ENCODE measurements around the gene SBK3. TPM values are rescaled to one million over a fixed set of nuclear protein-coding genes. Genes with fewer than 3 reads are reported as not detected.

The SBK3 gene
- total RNA-seq, 6 donors from 2014 or later = 0.30 to 1.6 (median 0.94) TPM; not detected in 3

DNA sequence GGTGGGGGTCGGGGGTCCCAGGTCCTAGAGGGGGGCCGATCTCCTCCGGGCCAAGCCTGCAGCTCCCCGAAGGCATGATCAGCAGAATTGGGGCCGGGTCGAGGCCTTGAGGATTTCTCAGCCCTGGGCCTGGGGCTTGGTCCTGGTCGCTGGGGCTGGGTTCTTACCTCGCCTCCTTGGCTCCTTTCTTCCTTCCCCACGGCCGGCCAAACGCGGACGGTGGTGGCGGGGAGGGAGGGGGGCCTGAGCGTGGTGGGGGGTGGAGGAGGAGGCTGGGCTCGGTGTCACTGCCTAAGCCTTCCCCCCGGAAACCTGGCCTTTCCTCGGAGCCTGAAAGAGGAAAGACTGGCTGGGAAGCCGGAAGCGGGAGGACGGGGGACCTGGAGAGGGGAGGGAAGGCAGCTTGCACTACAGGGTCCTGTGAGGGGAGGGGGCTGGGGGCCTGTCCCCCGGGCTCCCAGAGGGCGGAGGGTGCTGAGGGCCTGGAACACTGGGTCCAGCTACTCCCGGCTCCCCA is 35.3 kb upstream of the SBK3 start, which contains the start of gene ZNF579:
Gene ZNF579 (minus strand): TSS at position 221 of the 517 bp plus-strand sequence. CDS start 1,209 bp downstream, outside the sequence.
- H3K27ac ChIP-seq = peak within 1 kb of the TSS; percentile 79 to 96 (median 94)
- peaks cover 18 to 37% (median 22%) of the 10 kb centered on the region in 4 donors for H3K4me1 ChIP-seq
- peak; percentile 93 to 94 for ATAC-seq (ENCODE audit: low FRiP score in 2 of 2)
- H3K9me3 ChIP-seq = no peaks in the 10 kb centered on the region
- H3K4me3 ChIP-seq = peak within 1 kb of the TSS; percentile 78 to 95 (median 90)
- peaks cover 3 to 27% (median 17%) of the 10 kb centered on the region in 4 donors for H3K36me3 ChIP-seq
- peak; percentile 76 to 89 for DNase-seq
- peaks cover 0 to 3% (median 0%) of the 10 kb centered on the region in 4 donors for H3K27me3 ChIP-seq
- 0 to 4% methylated on average over 15 to 23 of the region's 24 CpGs for WGBS, 2 donors
- TF ChIP-seq POLR2AphosphoS5 (IDR thresholded peaks at IDR 0.05) = peak; percentile 38 to 63
- no peak for TF ChIP-seq EP300 (IDR thresholded peaks at IDR 0.05)
- TF ChIP-seq, protein P1, sequence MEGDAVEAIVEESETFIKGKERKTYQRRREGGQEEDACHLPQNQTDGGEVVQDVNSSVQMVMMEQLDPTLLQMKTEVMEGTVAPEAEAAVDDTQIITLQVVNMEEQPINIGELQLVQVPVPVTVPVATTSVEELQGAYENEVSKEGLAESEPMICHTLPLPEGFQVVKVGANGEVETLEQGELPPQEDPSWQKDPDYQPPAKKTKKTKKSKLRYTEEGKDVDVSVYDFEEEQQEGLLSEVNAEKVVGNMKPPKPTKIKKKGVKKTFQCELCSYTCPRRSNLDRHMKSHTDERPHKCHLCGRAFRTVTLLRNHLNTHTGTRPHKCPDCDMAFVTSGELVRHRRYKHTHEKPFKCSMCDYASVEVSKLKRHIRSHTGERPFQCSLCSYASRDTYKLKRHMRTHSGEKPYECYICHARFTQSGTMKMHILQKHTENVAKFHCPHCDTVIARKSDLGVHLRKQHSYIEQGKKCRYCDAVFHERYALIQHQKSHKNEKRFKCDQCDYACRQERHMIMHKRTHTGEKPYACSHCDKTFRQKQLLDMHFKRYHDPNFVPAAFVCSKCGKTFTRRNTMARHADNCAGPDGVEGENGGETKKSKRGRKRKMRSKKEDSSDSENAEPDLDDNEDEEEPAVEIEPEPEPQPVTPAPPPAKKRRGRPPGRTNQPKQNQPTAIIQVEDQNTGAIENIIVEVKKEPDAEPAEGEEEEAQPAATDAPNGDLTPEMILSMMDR (IDR thresholded peaks at IDR 0.05) = no peak
- peak in 1 of 4 donors; percentile 18 for TF ChIP-seq POLR2A (IDR thresholded peaks at IDR 0.05)

DNA sequence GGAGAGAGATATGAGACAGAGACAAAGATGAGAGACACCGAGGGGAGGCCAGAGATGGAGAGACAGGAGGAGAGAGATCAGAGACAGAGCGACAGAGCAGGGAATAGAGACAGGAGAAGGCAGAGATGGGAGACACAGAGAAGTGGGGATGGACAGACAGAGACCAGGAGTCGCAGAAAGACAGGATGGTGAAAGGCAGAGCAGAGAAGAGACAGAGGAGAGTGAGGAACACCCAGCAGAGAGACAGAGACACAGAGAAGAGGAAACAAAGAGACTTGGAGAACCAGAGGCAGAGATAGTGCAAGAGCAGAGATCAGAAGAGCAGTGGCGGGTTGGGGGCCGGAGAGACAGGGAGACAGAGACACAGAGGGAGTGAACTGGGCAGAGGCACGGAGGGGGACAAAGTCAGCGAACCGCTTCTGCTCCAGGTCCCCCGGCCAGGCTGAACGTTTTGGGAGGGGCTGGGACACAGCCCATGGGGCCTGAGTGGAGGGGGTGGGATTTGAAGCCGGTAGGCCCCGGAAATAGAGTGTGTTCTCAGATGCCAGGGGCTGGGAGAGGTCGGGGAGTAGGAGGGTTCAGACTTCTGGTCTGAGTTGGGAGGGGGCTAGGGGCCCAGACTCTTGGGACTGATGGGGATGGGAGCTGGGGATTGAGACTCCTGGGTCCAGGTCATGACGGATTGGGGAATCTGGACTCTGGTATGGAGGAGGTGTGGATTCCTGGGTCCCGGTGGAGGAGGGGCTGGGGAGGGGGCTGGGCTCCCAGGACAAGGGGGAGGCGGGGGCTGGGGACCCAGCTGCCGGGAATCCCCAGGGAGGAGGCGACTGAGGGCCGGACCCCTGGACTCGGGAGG is 34.7 kb upstream of the SBK3 start:
- DNase-seq (no peak), ATAC-seq (ENCODE audit: low FRiP score in 2 of 2) (peak; percentile 6 to 61)
- peak overlapping the region; percentile 78 to 95 (median 90) for H3K4me3 ChIP-seq
- no peaks in the 10 kb centered on the region for H3K27me3 ChIP-seq
- H3K36me3 ChIP-seq = peaks cover 3 to 27% (median 17%) of the 10 kb centered on the region in 4 donors
- TF ChIP-seq POLR2AphosphoS5 (IDR thresholded peaks at IDR 0.05) = no peak
- TF ChIP-seq, protein P1 (IDR thresholded peaks at IDR 0.05) = no peak
- peak overlapping the region; percentile 79 to 96 (median 94) for H3K27ac ChIP-seq
- H3K4me1 ChIP-seq = peaks cover 12 to 33% (median 19%) of the 10 kb centered on the region in 4 donors
- H3K9me3 ChIP-seq = no peaks in the 10 kb centered on the region
- WGBS, 2 donors = 16 to 19% methylated on average over 16 to 20 of the region's 20 CpGs

DNA sequence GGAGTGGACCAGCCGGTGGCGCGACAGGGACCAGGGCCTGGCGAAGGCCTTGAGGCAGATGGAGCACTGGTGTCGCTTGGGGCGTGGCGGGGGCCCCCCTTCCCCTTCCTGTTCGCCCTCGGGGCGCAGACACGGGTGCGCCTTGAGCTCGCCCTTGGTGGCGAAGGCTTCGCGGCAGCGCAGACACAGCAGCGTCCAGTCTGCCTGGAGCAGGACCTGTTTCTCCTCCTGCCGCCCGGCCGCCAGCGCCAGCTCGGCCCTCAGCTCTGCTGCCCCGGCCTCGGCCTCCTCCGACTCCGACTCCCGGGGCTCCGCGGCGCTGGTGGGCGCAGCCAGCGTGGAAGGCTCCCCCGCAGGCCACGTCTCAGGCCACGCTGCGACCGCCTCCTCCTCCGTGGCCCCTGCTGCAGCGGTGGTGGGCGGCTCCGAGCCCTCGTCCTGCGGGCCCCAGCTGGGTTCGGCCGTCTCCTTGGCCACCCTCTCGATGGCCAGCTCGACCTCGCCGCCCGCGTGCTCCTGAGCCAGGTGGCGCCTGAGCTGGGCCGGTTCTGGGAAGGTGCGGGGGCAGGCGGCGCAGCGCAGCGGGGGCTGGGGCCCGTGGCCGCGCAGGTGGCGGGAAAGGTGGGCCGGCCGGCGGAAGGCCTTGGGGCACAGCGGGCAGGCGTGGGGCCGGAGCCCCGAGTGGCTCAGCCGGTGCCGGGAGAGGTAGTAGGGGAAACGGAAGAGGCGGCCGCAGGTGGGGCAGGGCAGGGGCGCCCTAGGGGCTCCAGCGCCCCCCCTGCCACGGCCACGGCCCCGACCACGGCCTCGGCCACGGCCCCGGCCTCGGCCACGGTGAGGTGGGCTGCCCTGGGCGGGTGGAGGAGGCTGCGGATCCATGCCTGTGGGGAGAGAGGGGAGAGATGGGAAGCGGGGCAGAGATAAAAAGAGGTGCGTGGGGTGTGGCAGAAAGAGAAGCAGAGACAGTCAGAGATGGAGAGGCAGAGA is 33.7 kb upstream of the SBK3 start:
- WGBS, 2 donors = 91 to 93% methylated on average over 46 to 84 of the region's 90 CpGs
- DNase-seq (peak in 1 of 2 donors; percentile 86), ATAC-seq (ENCODE audit: low FRiP score in 2 of 2) (no peak)
- Histone ChIP-seq H3K9me3 (no peaks in the 10 kb centered on the region), H3K27ac (peak overlapping the region in 2 of 4 donors; percentile 94 to 95), H3K36me3 (peaks cover 3 to 27% (median 17%) of the 10 kb centered on the region in 4 donors), H3K4me3 (peak overlapping the region in 3 of 4 donors; percentile 78 to 95 (median 88)), H3K4me1 (peaks cover 12 to 33% (median 19%) of the 10 kb centered on the region in 4 donors), H3K27me3 (no peaks in the 10 kb centered on the region)
- TF ChIP-seq POLR2AphosphoS5 (IDR thresholded peaks at IDR 0.05) = no peak
- no peak for TF ChIP-seq POLR2A (IDR thresholded peaks at IDR 0.05)
- TF ChIP-seq, protein P1 (IDR thresholded peaks at IDR 0.05) = no peak
- no peak for TF ChIP-seq EP300 (IDR thresholded peaks at IDR 0.05)

DNA sequence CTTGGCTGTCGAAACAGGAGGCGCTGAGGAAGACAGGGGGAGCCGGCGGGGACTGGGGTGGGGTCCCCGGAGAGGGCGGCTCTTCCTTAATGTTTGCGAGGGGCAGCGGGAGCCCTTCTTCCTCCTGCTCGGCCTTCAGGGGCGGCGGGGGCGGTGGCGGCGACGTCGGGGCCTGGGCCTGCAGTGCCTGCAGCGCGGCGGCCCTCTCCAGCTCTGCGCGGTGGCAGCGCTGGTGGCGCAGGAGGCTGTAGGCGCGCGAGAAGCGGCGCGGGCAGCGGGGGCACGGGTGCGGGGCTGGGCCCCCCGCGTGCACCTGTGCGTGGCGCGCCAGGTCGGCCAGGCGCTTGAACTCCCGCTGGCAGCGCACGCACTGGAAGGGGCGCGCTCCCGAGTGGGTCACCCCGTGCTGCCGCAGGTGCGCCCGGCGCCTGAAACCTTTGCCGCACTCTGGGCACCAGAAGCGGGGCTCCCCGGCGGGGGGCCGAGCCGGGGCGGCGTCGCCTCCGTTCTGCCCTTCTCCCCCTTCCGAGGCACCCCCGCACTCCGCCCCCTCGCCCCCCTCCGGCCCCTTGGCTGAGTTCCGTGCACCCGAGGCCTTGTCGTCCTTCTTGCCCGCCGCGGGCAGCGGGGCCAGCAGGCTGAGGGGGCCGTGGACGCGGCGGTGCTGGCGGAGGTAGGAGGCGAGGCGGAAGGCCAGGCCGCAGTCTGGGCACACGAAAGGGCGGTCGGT is 32.9 kb upstream of the SBK3 start:
- H3K4me1 ChIP-seq = peaks cover 8 to 33% (median 17%) of the 10 kb centered on the region in 4 donors
- TF ChIP-seq POLR2AphosphoS5 (IDR thresholded peaks at IDR 0.05) = no peak
- no peak for TF ChIP-seq POLR2A (IDR thresholded peaks at IDR 0.05)
- TF ChIP-seq, protein P1 (IDR thresholded peaks at IDR 0.05) = no peak
- no peak for TF ChIP-seq EP300 (IDR thresholded peaks at IDR 0.05)
- H3K9me3 ChIP-seq = no peaks in the 10 kb centered on the region
- peak in 1 of 2 donors; percentile 80 for DNase-seq
- ATAC-seq (ENCODE audit: low FRiP score in 2 of 2) = no peak
- no peaks in the 10 kb centered on the region for H3K27me3 ChIP-seq
- H3K4me3 ChIP-seq = no peak overlapping the region
- peaks cover 3 to 27% (median 17%) of the 10 kb centered on the region in 4 donors for H3K36me3 ChIP-seq
- 96 to 97% methylated on average over 40 to 60 of the region's 83 CpGs for WGBS, 2 donors
- H3K27ac ChIP-seq = no peak overlapping the region

All from upper lobe of left lung (tissue), 6 donors.